Colonic mucosa (tissue), 4 donors: ENCODE data around the gene HOXC12. TPM values are rescaled to one million over a fixed set of nuclear protein-coding genes. Genes with fewer than 3 reads are reported as not detected.

Experiments used
- DNase-seq: peaks from one replicate; pipeline ENCODE4 v3.0.0-alpha.2; 2020
- H3K27ac ChIP-seq: fragments of 200-600 bp; one replicate; pipeline ENCODE4 v1.8.0; 2021
- H3K27me3 ChIP-seq: fragments of 200-600 bp; one replicate; pipeline ENCODE4 v1.8.0; 2021
- H3K36me3 ChIP-seq: fragments of 200-600 bp; one replicate; pipeline ENCODE4 v1.8.0; 2021
- H3K4me1 ChIP-seq: fragments of 200-600 bp; one replicate; pipeline ENCODE4 v1.8.0; 2021; ENCODE audit warnings: mild to moderate bottlenecking
- H3K4me3 ChIP-seq: fragments of 200-600 bp; one replicate; pipeline ENCODE4 v1.8.0; 2021
- H3K9ac ChIP-seq, 2 donors: one replicate each; pipeline ENCODE4 v1.7.0; 2013; ENCODE audit warnings: control low read depth in 2 of 2, low read depth in 2 of 2, low read length in 2 of 2
- H3K9me3 ChIP-seq: fragments of 200-600 bp; one replicate; pipeline ENCODE4 v1.8.0; 2021
- CTCF ChIP-seq: fragments of 200-600 bp; IDR thresholded peaks from one replicate; pipeline ENCODE4 v1.8.0; 2022; ENCODE audit warnings: antibody characterized with exemption, mild to moderate bottlenecking
- intact Hi-C: fragments of 100-400 bp; cut with DNase I; formaldehyde crosslinking; loops from one replicate; pipeline ENCODE4 v1.14.1; 2022
- total RNA-seq, 2 donors: library from RNA; stranded (reverse); fragmentation: NEBNext Ultra II Directional in 1 of 2; extraction: Animal tissue kit (Norgen Biotek cat#: 25700) in 1 of 2; gene quantifications; one replicate each; pipeline ENCODE4 v1.2.1, GENCODE V29; 2021
- donor health status: healthy.
- donor health status: DM: no; HTN: no; CAD: no.
- donor health status: DM: no; HTN: no; CAD: no.

The HOXC12 gene
- total RNA-seq, 2 donors from 2014 or later: not detected

GRCh38 chr12:53982648-53983567 is 28.2 kb downstream of the HOXC12 start:
- H3K27me3 ChIP-seq: peaks cover 88% of the 10 kb centered on the region
- H3K27ac ChIP-seq: no peak overlapping the region
- no peak overlapping the region for H3K4me3 ChIP-seq
- intact Hi-C loops: no loop called here
- H3K9me3 ChIP-seq: no peaks in the 10 kb centered on the region
- DNase-seq: no peak
- no peaks in the 10 kb centered on the region for H3K4me1 ChIP-seq
- TF ChIP-seq CTCF: no peak
- no peaks in the 10 kb centered on the region for H3K36me3 ChIP-seq
- no peak overlapping the region for H3K9ac ChIP-seq

DNA sequence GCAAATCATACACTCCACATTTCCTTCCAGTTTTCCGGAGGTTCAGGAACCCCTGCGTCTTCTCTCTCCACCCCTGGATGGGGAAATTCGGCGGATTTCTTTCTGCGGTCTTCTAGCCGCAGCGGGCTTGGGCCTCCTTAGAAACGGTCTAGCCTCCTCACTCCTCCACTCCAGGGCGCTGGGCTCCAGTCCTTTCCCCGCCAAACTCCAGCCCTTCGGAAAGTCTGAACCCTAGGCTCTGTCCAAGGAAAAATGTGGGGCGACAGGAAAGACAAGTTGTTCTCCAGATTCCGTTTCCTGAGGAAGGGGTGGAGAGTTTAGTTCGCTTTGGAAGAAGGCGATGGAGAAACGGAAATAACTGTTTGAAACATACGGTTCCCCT is 28.9 kb downstream of the HOXC12 start:
- Histone ChIP-seq H3K36me3 (no peaks in the 10 kb centered on the region), H3K27me3 (peaks cover 91% of the 10 kb centered on the region), H3K9me3 (no peaks in the 10 kb centered on the region), H3K4me3 (no peak overlapping the region), H3K27ac (no peak overlapping the region), H3K4me1 (no peaks in the 10 kb centered on the region), H3K9ac (no peak overlapping the region)
- no peak for TF ChIP-seq CTCF
- intact Hi-C loops: no loop called here
- DNase-seq: no peak

DNA sequence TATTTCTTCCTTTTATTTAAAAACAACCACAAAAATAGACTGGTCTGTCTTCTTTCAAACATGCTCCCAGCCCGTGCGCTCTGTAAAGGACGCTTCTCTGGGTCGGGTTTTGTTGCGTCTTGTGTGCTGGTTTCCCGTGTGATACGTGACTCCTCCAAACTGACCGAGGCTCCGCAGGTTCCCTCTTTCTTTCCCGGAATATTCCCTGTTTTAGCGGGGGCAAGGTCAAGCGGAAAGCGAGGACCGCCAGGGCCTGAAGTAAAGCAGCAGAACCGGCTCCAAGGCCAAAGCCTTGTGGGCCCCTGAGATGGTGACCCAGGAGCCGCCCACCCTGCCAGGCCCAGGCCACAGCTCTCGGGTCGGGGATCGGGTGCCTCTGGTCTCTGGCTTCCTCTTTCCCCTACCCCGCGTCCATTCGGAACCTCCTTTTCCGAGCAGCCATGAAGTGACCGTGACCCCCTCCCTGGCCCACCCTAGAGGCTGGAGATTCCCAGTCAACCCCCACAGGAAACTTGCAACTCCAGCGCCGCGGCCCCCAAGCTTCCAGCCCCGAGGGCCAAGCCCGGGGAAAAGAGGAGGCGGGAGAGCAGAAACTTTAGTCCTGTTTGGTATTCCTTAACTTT is 29.4 kb downstream of the HOXC12 start:
- no peak for DNase-seq
- no peaks in the 10 kb centered on the region for H3K9me3 ChIP-seq
- H3K4me3 ChIP-seq: no peak overlapping the region
- no peak overlapping the region for H3K9ac ChIP-seq
- no peak overlapping the region for H3K27ac ChIP-seq
- intact Hi-C loops: no loop called here
- no peaks in the 10 kb centered on the region for H3K4me1 ChIP-seq
- no peaks in the 10 kb centered on the region for H3K36me3 ChIP-seq
- H3K27me3 ChIP-seq: peaks cover 91% of the 10 kb centered on the region
- TF ChIP-seq CTCF: no peak

DNA sequence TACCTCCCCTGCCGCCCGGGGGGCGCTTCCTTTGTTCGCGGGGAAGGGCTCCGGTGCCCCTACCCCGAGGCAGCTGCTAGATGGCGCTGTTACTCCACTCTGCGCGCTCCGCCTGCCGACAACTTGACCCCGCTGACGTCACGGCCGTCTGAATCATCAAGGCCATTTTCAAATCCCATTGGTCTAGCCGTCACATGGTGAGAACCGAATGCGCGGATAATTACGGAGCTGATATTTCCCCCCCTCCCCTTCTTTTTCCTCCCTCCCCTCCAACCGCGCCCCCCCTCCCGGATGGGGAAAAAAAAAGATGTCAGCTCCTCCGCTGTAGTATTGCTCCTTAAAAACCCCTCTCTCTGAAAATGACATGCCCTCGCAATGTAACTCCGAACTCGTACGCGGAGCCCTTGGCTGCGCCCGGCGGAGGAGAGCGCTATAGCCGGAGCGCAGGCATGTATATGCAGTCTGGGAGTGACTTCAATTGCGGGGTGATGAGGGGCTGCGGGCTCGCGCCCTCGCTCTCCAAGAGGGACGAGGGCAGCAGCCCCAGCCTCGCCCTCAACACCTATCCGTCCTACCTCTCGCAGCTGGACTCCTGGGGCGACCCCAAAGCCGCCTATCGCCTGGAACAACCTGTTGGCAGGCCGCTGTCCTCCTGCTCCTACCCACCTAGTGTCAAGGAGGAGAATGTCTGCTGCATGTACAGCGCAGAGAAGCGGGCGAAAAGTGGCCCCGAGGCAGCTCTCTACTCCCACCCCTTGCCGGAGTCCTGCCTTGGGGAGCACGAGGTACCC is 30.4 kb downstream of the HOXC12 start, which contains the start of gene HOXC10:
TSS of gene HOXC10 (plus strand) at position 246 of the 791 bp plus-strand sequence. CDS start at position 360, 114 bp downstream.
- DNase-seq: peak; percentile 65
- Histone ChIP-seq H3K4me3 (no peak within 1 kb of the TSS), H3K27ac (no peak within 1 kb of the TSS), H3K4me1 (no peaks in the 10 kb centered on the region), H3K36me3 (no peaks in the 10 kb centered on the region), H3K27me3 (peaks cover 93% of the 10 kb centered on the region), H3K9ac (peak within 1 kb of the TSS in 1 of 2 donors; percentile 28), H3K9me3 (no peaks in the 10 kb centered on the region)
- intact Hi-C loops: no loop called here
- TF ChIP-seq CTCF: no peak

DNA sequence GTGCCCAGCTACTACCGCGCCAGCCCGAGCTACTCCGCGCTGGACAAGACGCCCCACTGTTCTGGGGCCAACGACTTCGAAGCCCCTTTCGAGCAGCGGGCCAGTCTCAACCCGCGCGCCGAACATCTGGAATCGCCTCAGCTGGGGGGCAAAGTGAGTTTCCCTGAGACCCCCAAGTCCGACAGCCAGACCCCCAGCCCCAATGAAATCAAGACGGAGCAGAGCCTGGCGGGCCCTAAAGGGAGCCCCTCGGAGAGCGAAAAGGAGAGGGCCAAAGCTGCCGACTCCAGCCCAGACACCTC is 30.9 kb downstream of the HOXC12 start:
- no peak for TF ChIP-seq CTCF
- Histone ChIP-seq H3K9me3 (no peaks in the 10 kb centered on the region), H3K4me1 (no peaks in the 10 kb centered on the region), H3K4me3 (no peak overlapping the region), H3K9ac (peak overlapping the region in 1 of 2 donors; percentile 28), H3K27me3 (peaks cover 93% of the 10 kb centered on the region), H3K27ac (no peak overlapping the region), H3K36me3 (no peaks in the 10 kb centered on the region)
- DNase-seq: no peak
- intact Hi-C loops: no loop called here
